Thyroid gland (tissue), 4 donors: Measurements from ENCODE around the gene F8.

ENCODE experiments used
- CTCF ChIP-seq, 6 experiments: fragments of 200-600 bp in 3 of 6; fragments of 450-650 bp in 3 of 6; sonication (generic) in 3 of 6; IDR thresholded peaks; one replicate each; pipeline ENCODE4 v1.5.1; 2016 to 2019; ENCODE audit warnings: antibody characterized with exemption in 6 of 6, mild to moderate bottlenecking in 2 of 6, inconsistent platforms in 1 of 6, moderate library complexity in 1 of 6
- POLR2A ChIP-seq, 2 donors: fragments of 450-650 bp; IDR thresholded peaks; one replicate each; pipeline ENCODE4 v1.6.1; 2017; ENCODE audit warnings: antibody characterized with exemption in 2 of 2, mild to moderate bottlenecking in 2 of 2, moderate library complexity in 1 of 2

GRCh38 chrX:155001873-155002272 is 20.6 kb downstream of the F8 start:
- TF ChIP-seq CTCF (IDR thresholded peaks at IDR 0.05) (no peak), POLR2A (IDR thresholded peaks at IDR 0.05) (no peak)
